HG03460 (cell line): ENCODE measurements around the gene LRRC27.

Source experiments
- ATAC-seq: cut with Tn5 transposase; IDR thresholded peaks from one replicate; pipeline ENCODE4 v1.9.1; 2021; ENCODE audit not compliant: unreplicated experiment

The LRRC27 gene

DNA sequence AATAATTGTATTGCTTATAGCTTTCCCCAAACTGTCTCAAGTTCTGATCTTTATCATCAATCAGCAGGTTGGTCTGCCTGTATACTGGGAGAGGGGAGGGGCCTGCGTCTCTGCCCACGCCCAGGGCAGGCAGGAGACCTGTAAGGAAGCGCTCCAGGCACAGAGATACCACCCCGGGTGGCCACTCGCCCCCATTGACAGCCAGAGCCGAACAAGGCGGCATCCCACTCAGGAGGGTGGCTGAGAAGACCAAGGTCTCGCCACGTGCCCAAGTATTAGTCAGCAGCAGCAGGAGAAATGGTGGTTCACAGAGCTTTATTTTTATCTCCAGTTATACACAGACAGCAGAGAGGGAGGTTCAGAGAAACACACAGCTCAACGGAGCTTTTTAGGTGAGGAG, 31.4 kb upstream of the LRRC27 start:
- ATAC-seq: no peak

DNA sequence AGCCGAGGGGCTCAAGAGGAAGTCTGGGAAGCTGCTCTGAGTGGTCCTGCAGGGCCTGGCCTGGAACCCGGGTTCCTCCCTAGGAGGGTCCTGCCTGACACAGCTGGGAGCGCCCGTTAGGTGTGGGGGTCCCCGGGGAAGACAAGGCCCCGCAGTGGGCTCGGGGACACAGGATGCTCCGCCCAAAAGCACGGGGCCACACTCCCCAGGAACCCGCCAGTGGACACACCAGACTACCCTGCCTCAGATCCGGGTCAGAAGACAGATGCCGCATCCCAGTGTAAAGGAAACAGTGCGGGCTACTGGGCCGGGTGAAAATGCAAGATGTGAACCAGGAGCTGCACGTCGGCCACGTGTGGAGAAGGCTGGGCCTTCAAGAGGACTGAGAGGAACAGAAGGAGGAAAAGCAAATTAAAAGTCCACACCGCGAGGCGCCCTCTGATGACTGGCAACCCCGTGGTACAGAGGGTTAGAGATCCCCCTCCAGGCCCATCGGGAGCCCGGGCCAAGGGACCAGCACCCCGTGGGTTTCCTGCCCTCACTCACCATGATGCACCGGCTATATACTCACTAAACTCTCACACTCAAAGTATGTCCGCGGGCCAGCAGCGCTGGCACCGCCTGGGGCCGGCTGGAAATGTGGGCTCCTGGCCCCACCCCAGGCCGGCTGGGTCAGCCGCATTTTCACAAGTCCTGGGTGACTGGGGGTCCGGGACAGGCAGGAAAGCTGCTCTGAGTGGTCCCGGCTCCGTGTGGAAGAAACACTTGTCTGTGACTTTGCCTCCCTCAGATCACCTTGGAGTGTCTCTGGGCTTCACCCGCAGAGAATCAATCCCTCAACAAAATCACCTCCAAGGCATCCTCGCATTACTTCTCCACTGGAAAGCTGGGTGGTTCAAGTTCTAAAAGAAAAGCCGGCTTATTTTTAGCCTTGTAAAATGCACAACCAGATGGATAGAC, 30.3 kb upstream of the LRRC27 start:
- ATAC-seq: no peak

DNA sequence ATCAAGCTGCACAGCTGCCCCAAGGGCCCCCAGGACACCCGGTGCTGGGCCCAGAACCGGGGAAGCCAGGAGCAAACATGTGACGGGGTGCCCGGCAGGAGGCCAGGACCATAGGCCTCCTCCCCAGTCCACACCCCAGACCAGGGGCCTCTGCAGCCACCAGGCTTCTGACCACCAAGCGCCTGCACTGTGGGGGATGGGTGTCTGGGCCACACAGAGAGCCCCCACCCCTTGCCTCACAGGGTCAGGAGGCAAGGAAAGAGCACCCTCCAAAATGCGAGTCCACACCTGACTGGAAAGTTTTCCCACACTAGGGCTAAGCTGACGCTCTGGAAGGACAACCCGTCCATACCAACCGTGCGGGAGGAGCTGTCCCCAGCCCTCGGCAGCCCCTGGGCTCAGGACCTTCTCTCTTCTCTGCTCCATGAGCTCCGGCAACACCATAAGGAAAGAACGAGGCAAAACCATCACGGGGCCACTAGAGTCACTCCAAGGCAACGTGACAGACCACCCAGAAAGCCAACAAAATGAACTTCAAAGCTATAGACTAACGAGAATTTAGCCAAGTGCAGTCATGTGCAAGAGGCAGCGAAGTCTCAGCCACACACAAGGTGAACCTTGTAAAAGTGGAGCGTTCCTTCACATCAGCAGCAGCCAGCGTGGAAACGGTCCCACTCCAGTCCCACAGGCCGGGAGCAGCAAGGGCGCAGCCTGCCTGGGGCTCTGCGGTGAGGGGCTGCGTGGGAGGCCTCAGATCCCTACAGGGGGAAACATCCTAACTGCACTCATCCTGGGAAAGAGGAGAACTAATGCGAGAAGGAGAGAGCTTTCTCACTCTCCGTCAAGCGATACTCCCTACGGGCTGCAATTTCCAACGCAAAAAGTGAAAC, 29.3 kb upstream of the LRRC27 start:
- ATAC-seq: no peak

DNA sequence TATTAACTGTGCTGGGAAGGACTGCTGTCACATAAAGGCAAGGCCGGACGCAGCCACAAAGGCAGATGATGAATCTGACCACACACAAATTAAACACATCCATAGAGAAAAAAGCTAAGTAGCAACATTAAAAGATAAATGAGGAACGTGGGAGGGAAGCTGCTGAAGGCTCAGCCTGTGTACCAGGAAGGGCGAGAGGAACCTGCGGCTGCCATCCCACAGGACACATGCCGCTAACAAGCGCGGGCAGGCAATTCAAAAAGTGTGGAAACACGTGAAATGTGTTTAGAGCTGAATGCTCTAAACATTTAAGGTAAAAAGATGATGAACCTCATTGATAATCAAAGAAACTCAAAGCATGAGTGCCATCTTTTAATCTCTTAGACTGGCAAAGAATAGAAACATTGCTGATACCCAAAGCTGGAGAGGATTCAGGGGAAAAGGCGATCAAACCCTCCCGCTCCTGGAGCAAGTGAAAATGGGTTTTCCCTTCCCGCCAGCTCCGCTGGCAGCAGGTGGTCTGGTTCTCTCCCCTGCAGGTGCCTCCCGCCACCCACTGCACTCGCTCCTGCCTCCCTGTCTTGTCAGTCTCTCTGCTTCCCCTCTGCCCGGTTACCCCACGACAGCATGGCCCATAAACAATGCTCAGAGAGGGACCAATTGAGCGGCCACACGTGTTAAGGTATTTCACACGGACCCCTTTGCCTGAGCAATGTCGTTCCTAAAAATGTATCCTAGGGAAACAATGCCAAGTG, 28.5 kb upstream of the LRRC27 start:
- no peak for ATAC-seq

DNA sequence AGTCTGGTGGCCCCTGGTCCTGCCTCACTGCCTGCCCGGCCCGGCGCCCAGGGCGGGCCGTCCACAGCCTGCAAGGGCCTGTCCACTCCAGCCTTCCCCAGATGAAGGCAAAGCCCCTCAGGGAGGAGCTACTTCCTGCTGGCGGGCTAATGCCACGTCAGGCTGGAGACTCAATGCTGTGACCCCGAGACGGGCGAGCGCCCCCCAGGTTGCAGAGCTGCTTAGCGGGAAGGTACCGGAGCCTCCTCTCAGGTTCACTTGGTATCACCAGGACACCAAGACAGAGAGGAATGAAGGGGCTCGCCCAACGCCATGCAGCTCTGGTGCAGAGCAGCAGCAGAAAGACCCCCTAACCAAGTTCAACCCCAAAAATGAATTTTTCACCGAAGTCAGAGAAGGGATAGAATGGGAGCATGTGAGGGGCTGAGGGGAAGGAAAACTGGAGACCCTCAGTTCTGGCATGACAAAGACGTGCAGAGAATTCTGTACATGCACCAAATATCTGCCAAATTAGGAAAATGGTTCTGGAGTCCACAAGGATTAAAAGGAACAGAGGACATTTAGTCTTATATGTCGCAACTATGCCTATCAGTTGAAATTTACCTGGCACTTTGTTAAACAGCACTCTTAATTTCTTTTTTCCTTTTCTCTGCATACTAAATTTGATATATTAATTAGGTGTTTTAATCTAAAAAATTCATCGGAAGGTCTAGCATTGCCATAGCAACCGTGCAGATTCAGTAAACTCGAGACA, 27.1 kb upstream of the LRRC27 start:
- no peak for ATAC-seq

DNA sequence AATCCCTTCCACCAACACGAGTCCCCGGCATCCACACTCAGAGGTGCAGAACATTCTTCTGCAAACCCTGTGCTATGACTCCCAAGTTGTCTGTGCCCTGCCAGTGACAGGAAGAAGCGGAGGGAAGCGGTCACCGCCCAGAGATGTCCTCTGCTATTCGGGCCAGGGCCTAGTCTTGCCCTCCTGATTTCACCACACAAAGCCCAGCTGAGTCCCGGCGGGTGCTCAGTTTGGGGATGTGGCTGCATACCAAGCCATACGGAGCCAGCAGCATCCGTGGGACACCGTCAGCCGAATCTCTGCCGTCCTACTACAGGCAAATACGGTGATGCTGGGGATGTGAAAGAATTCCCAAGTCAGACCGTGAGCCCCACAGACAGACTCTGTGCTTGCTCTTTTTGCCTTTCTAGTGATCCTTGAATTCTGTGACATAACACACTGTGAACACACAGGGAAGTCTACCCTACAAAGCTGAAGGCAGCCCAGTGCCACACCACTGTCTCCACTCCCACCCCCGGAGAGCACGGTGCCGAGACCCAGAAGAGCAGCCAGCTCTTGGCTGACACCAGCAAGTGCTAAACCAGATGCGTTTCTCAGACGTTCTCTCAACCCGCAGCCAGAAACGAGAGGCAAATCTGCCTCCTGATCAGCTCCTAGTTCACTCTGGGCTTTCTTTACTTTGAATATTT, 26.2 kb upstream of the LRRC27 start:
- no peak for ATAC-seq

DNA sequence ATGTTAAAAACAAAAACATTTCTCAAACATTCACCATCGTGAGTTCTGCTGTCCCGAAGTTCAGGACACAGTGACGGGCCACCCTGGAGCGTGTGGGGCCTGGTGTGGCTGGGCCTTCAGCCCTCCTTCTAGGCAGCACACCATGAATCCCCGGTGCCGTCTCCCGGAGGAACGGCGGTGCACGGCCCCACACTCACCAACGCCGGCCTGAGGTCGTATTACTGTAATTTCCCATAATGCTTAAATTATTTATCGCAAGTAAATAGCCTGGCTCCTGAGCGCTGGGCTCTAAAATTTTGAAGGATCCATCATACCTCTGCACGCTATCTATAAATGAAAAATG, 25.7 kb upstream of the LRRC27 start:
- no peak for ATAC-seq

DNA sequence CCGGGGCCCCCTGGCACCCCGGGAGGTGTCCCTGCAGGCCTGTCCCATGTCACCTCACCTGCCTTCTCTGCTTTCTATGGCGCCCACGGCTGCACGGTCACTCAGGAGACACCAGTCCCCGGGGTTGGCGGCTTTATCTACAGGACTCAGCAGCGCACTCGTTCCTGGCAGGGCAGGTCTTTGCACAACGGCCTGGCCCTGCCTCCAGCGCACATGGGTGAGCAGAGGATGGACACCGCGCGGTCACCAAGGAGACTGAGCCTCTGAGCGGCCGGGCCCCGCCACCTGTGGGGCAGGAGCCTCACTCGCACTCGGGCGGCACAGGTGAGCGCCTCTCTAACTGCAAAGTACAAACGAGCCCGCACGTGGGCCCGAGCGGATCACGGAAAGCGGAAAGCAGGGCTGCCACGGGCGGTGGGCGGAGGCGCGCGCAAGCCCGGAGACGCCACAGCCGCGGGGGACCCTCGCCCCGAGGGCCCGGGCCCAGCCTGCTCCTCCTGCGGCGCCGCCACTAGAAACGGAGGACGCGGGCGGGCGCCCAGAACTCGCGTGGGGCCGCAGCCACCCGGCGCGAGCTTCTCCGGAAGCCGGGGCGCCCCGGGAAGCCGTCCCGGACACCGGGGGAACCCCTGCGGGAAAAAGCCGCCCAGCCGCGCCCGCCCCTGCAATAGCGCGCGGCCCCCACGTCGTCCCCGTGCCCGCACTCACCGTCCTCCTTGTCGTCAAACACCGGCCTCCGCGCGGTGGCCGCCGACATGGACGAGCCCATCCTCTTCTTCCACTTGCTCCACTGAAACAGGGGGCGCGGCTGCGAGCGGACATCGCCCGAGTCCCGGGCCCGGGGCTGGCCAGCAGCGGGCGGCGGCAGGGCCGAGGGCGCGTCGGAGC, 24.9 kb upstream of the LRRC27 start:
- ATAC-seq: peak; percentile 12

DNA sequence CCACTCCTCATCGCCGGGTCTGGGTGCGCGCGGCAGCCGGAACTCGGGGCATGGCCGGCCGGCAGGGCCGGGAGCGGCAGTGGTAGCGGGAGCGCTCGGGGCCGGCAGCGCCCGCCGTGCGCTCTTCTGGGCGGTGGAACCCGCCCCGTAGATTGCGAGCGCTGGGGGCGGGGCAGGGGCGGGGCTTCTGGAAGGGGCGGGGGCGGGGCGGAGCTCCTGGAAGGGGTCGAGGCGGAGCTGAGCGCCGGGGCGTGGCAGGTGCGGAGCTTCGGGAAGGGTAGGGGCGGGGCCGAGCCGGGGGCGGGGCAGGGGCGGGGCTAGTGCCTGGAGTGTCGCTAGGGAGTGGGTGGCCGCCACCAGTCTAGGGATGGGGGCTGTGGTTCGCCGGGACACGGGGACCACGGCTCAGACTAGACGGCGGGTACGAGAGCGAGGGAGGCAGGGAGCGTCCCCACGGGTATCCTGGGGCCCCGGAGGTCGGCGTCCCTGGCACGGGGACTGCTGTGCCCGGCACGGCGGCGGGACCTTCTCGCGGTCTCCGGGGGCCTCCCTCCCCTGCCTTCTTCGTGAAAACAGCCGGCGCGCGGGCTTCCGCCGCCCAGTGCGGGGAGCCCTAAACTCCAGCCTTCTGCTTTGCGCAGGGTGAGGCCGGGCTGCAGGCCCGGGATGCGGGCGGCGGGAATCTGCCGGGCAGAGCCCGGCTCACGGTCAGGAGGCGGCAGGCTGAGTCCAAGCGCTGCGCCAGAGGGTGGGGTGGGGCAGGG, 24.0 kb upstream of the LRRC27 start, which contains the start of gene STK32C:
STK32C (minus strand) TSS at position 128 of the 764 bp plus-strand sequence; CDS start at position 11, 117 bp downstream.
- ATAC-seq: peak; percentile 70

DNA sequence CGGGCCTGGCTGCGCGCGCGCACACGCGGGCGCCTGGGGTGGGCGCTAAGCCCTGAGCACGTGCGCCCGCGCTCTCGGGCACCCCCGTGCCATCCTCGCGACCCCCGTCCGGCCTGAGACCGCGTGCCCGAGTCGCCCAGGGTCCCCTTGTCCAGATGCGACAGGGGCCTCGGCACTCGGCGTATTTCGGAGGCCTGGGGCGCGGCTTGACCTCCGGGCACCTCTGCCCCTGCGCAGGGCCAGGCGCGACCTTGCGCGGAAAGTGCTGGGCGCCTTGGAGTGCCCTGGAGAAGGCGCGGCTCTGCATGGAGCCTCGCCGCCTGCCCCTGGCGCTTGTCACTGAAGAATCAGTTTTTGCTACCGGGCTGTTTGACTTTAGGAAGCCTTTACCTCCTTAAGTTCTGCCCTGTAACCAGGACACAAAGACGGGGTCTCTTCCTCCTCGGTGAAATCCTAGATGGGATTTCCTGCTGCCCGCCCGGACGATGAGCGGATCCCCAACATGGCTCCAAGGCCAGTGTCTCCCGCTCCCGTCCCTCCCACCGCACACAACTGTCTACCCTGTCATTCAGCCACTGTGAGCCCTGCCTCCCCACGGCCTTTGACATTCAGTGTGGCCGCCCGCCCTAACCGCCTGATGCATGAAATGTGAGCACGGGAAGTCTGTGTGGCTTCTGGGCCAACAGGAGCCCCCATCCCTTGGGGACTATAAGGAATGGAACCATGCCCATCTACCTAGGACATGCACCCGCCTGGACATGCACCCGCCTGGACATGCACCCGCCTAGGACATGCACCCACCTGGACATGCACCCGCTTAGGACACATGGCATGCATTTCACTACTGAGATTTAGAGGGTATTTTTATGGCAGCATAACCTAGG, 23.2 kb upstream of the LRRC27 start:
- ATAC-seq: peak; percentile 3

DNA sequence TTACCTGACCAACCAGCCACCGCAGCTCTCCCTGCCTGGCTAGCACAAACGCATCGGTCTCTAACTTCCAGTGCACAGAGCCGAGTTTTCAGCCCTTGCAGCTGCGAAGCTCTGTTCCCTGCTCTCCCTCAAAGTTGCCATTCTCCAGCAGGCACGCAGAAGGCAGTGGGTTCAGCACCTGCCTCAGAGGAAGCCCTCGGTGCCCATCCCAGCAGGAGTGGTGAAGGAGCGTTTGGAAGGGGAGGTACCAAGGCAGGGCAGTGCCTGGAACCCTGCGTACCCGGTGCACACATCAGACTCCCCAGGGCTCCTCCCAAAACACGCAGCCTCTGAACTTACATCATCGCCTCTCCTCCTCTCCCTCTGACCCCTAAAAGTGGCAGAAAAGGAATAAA, 22.5 kb upstream of the LRRC27 start:
- no peak for ATAC-seq

DNA sequence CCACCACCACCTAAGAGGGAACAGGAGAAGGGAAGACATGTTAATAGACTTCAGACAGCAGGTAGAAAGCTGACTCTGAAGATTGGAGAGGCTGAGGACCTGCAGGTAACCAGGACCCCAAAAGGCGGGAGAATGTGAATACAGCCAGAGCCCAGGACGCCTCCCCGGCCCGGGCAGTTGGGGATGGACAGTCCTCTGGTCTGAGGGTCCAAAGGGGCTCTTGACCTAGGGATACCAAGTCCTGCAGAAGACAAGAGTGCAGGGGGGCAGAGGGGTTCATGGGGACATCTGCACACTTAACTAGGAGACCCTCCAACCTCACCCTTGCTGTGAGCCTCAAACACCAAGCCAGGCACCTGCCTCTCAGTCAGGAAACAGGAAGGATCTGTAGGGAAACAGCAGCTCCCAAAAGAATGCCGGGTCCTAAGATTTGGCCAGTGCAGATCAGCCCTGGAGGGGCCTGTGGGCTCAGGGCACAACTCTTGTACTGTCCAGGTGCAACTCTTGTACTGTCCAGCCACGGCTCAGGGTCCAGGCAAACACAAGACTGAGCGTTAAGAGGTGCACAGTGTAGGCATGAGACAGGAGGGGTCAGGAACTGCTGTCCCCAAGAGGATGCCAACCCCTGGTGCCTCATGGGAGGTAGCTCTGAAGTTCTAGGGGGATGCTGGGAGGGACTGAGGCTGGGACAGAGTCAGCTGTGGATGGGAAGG, 22.0 kb upstream of the LRRC27 start:
- no peak for ATAC-seq

DNA sequence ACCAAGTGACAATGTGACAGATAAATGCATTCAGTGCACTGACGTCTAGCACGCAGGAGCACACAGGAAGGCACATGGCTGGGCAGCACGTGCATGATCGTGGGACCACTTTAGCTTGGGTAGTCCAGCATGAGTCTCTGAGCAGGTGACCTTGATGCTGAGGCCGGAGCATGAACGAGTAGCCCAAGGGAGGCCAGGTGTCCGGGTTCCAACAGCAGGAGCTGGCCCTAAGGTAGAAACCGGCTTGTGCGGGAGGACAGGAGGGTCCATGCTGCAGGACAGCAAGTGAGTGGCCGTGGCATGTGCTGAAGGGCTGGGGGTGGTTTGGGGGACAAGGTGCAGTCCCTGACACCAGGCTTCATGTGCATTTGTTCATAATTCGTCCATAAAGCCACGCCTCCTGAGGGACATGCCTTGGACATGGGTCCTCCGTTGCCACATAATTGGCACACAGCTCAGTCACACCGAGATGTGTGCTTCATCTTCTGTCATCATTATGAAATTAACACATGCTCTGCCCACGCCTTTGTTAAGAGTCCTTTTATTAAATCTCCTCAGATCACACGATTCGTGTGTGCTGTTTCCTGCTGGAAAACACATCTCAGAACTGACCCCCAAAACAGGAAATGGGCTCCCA, 21.2 kb upstream of the LRRC27 start:
- ATAC-seq: no peak

DNA sequence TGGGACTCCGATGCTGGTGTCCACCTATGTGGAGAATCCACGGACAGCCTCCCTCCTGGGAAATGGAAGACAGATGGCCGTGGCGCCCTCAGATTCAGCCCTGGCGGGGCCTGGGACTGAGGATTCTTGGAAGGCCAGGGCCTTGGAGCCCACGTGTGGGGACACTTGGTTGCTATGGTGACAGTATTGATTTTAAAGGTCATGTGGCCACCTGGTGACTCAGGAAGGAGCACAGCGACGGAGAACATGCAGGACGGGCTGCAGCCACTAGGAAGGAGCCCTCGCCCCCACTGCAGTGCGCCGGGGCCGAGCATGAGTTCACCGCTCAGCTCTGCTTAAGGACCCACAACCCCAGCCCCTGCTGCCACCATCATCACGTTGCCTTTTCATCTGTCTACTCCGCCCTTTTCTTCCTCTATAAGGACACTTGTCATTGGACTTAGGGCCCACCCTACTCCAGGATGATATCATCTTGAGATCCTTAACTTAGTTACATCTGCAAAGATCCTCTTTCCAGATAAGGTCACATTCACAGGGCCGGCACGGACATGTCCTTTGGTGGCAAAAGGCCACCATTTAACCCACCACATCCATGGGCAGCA, 20.6 kb upstream of the LRRC27 start:
- ATAC-seq: no peak

DNA sequence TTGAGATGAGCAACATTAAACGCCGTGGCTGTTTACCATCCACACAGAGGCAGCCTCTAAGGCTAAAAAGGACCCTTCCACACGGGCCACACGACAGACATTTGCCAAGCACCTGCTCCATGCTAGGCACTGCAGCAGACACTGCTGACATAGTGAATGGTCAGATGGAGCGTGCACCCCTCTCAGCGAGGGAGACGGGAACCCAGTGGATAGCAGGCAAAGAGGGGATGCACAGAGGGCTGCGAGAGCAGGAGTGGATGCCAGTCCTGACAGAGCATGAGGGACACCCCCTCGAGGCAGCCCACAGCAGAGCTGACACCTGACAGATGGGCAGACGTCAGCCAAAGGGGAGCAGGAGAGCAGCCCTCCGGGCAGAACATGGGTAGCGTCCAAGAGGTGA, 18.7 kb upstream of the LRRC27 start:
- no peak for ATAC-seq

DNA sequence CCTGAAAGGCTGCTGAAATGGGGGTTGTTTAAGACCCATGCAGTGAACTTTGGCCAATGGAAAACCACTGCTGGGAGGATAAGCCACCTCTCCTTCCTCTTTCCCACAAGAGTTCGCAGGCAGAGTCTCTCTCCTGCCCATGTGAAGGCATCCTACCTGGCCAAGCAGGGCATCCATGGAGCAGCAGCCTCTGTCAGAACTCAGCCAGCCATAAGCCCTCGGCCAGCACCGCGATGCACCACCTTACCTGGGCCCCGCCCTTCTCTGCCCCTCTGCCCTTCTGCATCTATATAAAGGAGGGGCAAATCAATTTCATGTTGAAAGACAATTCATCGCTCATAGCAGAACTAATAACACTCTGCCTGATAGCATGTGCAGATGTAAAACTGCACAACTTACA, 18.1 kb upstream of the LRRC27 start:
- ATAC-seq: no peak
